ENCODE results near the gene TIGIT. TPM values are rescaled to one million over a fixed set of nuclear protein-coding genes. Genes with fewer than 3 reads are reported as not detected.

The TIGIT gene
- total RNA-seq, 2 donors from 2014 or later = not detected

DNA sequence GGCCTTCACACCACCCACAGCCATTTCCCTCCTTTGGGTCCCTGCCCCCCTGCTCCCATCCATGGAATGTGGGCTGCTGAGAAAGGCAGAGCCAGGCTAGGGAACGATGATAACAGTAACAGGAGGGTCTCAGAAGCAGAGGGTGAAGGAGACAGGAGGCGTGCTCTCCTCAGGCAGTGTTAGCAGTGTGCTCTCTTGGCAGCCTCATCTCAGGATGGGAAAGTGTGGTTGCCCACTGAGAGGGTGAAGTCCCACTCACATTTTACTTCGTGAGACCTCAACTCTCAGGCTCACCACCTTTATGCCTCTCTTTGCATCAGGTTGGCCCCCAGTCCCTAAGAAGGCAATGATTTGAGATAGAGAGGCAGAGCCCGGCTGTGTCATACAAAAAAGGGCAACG lies 24.5 kb downstream of the TIGIT start:
- no peaks in the 10 kb centered on the region for H3K36me3 ChIP-seq (replicated peaks in 1 of 2; ENCODE audit: insufficient read depth in 1 of 2, low read depth in 2 of 2)
- no peak for DNase-seq
- H3K27ac ChIP-seq = no peak overlapping the region
- ATAC-seq = no peak
- no peak overlapping the region for H3K4me3 ChIP-seq
- intact Hi-C loops (cut with DNase I) = no loop called here
- TF ChIP-seq, protein P1, sequence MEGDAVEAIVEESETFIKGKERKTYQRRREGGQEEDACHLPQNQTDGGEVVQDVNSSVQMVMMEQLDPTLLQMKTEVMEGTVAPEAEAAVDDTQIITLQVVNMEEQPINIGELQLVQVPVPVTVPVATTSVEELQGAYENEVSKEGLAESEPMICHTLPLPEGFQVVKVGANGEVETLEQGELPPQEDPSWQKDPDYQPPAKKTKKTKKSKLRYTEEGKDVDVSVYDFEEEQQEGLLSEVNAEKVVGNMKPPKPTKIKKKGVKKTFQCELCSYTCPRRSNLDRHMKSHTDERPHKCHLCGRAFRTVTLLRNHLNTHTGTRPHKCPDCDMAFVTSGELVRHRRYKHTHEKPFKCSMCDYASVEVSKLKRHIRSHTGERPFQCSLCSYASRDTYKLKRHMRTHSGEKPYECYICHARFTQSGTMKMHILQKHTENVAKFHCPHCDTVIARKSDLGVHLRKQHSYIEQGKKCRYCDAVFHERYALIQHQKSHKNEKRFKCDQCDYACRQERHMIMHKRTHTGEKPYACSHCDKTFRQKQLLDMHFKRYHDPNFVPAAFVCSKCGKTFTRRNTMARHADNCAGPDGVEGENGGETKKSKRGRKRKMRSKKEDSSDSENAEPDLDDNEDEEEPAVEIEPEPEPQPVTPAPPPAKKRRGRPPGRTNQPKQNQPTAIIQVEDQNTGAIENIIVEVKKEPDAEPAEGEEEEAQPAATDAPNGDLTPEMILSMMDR (IDR thresholded peaks at IDR 0.05) = no peak
- TF ChIP-seq POLR2A (IDR thresholded peaks at IDR 0.05) = no peak
- WGBS, 2 donors = 94 to 95% methylated on average over 5 of the region's 5 CpGs
- no peaks in the 10 kb centered on the region for H3K9me3 ChIP-seq
- no peaks in the 10 kb centered on the region for H3K4me1 ChIP-seq
- H3K27me3 ChIP-seq = no peaks in the 10 kb centered on the region

DNA sequence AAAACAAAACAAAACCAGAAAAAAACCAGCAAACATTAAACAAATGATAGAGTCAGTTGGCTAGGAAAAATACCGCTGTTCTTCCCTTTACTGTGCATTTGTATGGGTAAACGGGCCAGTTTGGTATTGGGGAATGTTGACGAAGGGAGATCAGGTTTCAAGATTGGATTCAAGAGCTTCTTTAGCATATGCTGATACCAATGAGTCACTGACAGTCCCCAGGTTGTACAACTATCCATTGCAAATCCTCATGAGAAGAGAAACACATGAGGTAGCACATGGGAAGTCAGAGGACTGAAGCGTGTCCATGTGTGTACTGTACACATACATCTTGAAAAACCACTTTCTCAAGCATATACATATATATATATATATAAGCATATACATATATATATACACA lies 25.6 kb downstream of the TIGIT start:
- no peak for DNase-seq
- Histone ChIP-seq H3K36me3 (replicated peaks in 1 of 2; ENCODE audit: insufficient read depth in 1 of 2, low read depth in 2 of 2) (no peaks in the 10 kb centered on the region), H3K4me1 (no peaks in the 10 kb centered on the region), H3K27ac (no peak overlapping the region), H3K9me3 (no peaks in the 10 kb centered on the region), H3K27me3 (no peaks in the 10 kb centered on the region), H3K4me3 (no peak overlapping the region)
- TF ChIP-seq, protein P1 (IDR thresholded peaks at IDR 0.05) = no peak
- no peak for TF ChIP-seq POLR2A (IDR thresholded peaks at IDR 0.05)
- intact Hi-C loops (cut with DNase I) = no loop called here
- 77 to 79% methylated on average over 4 of the region's 4 CpGs for WGBS, 2 donors
- ATAC-seq = no peak

DNA sequence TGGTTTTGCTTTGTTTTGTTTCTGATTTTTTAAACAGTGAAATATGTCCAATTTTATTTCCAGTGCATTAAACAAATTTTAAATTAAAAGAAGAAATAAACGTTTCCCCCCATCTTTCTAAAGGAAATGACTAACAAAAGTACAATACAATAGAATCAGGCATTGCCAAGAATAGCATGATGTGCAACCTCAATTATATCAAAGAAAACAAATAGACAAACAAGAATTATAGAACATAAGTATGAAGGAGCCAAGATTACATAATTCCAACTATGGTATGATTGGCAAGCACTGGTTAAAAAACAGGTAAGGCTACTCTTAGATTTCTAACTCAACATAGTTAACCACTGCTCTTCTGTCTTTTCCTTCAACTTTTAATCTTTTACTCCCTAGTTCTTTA lies 26.4 kb downstream of the TIGIT start:
- Histone ChIP-seq H3K36me3 (replicated peaks in 1 of 2; ENCODE audit: insufficient read depth in 1 of 2, low read depth in 2 of 2) (no peaks in the 10 kb centered on the region), H3K9me3 (no peaks in the 10 kb centered on the region), H3K4me3 (no peak overlapping the region), H3K27ac (no peak overlapping the region), H3K27me3 (no peaks in the 10 kb centered on the region), H3K4me1 (no peaks in the 10 kb centered on the region)
- intact Hi-C loops (cut with DNase I) = no loop called here
- ATAC-seq = no peak
- whole genome bisulfite sequencing, 2 donors = 72 to 77% methylated on average over 1 of the region's 1 CpG
- DNase-seq = no peak
- TF ChIP-seq, protein P1 (IDR thresholded peaks at IDR 0.05) = no peak
- TF ChIP-seq POLR2A (IDR thresholded peaks at IDR 0.05) = no peak

DNA sequence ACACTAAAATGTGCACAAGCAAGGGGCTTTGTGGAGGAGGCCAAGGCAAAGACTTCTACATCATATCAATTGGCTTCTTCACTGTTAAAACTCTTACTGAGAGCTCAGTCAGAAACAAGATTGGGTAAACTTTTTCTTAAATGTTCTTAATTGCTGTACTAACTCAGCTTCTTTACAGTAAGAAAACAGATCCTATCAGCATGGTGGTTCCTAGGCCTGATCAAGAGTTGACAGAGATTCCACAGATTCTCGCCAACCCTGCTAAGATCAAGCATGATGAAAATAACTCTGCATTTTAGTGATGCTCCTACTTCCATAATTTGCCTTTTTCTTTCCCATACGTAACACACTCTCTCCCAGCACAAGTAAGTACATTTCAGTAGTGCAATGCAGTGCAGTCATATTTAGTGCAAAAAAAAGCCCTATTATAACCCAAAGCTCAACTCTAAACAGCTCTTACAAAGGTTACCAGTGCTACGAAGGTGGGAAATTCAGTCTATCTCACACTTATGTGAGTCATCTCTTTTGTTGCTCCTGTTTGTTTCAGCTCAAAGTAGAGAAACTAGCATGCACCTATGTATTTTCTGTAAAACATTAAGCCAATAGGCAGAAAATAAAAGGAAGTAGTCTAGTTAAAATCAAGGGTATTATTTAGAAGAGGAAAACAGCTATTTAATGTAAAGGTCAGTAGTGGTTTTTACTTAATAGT lies 29.9 kb downstream of the TIGIT start:
- WGBS, 2 donors = 84 to 96% methylated on average over 3 of the region's 3 CpGs
- DNase-seq (no peak), ATAC-seq (no peak)
- no peaks in the 10 kb centered on the region for H3K9me3 ChIP-seq
- no peak overlapping the region for H3K4me3 ChIP-seq
- TF ChIP-seq, protein P1 (IDR thresholded peaks at IDR 0.05) = no peak
- TF ChIP-seq POLR2A (IDR thresholded peaks at IDR 0.05) = no peak
- intact Hi-C loops (cut with DNase I) = no loop called here
- no peaks in the 10 kb centered on the region for H3K36me3 ChIP-seq (replicated peaks in 1 of 2; ENCODE audit: insufficient read depth in 1 of 2, low read depth in 2 of 2)
- no peaks in the 10 kb centered on the region for H3K27me3 ChIP-seq
- no peak overlapping the region for H3K27ac ChIP-seq
- no peaks in the 10 kb centered on the region for H3K4me1 ChIP-seq

DNA sequence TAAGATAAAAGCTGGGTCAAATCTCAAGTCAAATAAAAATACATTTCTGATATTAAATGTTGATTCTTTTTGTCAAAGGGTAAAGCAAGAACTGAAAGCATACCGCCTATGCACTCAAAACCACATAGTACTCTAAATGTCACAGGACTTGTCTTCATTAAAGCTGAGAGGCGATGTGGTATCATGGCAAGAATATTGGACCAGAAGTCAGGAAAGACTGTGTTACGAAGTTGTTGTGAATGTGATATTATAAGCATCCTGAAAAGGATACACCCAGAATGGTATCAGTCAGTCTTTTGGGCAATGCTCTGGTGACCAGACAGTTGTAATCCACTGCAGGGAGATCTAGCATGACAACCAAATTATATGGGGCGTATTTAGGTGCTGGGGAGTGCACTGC lies 33.8 kb downstream of the TIGIT start:
- Histone ChIP-seq H3K4me3 (no peak overlapping the region), H3K4me1 (no peaks in the 10 kb centered on the region), H3K27ac (no peak overlapping the region), H3K9me3 (no peaks in the 10 kb centered on the region), H3K36me3 (replicated peaks in 1 of 2; ENCODE audit: insufficient read depth in 1 of 2, low read depth in 2 of 2) (no peaks in the 10 kb centered on the region), H3K27me3 (no peaks in the 10 kb centered on the region)
- TF ChIP-seq POLR2A (IDR thresholded peaks at IDR 0.05) = no peak
- TF ChIP-seq, protein P1 (IDR thresholded peaks at IDR 0.05) = no peak
- 95% methylated on average over 4 of the region's 4 CpGs for WGBS, 2 donors
- ATAC-seq (no peak), DNase-seq (no peak)
- intact Hi-C loops (cut with DNase I) = no loop called here

All from body of pancreas (tissue), 4 donors.